OCI-LY7 (cell line): ENCODE measurements around the gene LAMA2. TPM values are rescaled to one million over a fixed set of nuclear protein-coding genes. Genes with fewer than 3 reads are reported as not detected.

ENCODE experiments used
- BruUV-seq: library from RNA; stranded (reverse); fragments of 400-500 nt; replicated peaks from 2 replicates; lab custom pipeline; 2021; lab: Mats Ljungman, UMichigan
- CTCF ChIA-PET: fragments of 300-600 bp; sonication (Branson Sonifier 250); formaldehyde crosslinking; loops from one replicate; lab custom pipeline; 2022; ENCODE audit warnings: antibody characterized with exemption; ENCODE audit not compliant: unreplicated experiment; lab: Charles Lee
- POLR2A ChIA-PET: fragments of 300-600 bp; sonication (Branson Sonifier 250); formaldehyde crosslinking; loops from one replicate; lab custom pipeline; 2022; ENCODE audit warnings: antibody characterized with exemption; lab: Charles Lee
- DNase-seq: peaks from one replicate; pipeline ENCODE4 v3.0.0-alpha.2; 2015; ENCODE audit warnings: low spot score
- H2AFZ ChIP-seq: fragments of 200-600 bp; sonication (generic), shearing (Covaris generic); 2 replicates; pipeline ENCODE4 v1.6.1; 2014; ENCODE audit warnings: mild to moderate bottlenecking, antibody characterized with exemption, low read length, moderate library complexity
- H3K27ac ChIP-seq: fragments of 200-600 bp; sonication (generic); 2 replicates; pipeline ENCODE4 v1.5.1; 2014; ENCODE audit warnings: mixed run types, low read depth, mild to moderate bottlenecking, moderate library complexity, low read length, inconsistent platforms; ENCODE audit not compliant: poor library complexity, severe bottlenecking
- H3K36me3 ChIP-seq: fragments of 200-600 bp; sonication (generic); 2 replicates; pipeline ENCODE4 v1.6.1; 2014; ENCODE audit warnings: mild to moderate bottlenecking, antibody characterized with exemption, low read length, moderate library complexity, mixed read lengths; ENCODE audit not compliant: insufficient read depth
- H3K4me1 ChIP-seq: fragments of 200-600 bp; sonication (generic); 2 replicates; pipeline ENCODE4 v1.5.1; 2014; ENCODE audit warnings: mild to moderate bottlenecking, low read length; ENCODE audit not compliant: insufficient read depth, poor library complexity, severe bottlenecking
- H3K4me2 ChIP-seq: fragments of 200-600 bp; sonication (generic); 2 replicates; pipeline ENCODE4 v1.6.1; 2014; ENCODE audit warnings: mild to moderate bottlenecking, low read length
- H3K4me3 ChIP-seq: fragments of 200-600 bp; sonication (generic); 2 replicates; pipeline ENCODE4 v1.5.1; 2014; ENCODE audit warnings: mild to moderate bottlenecking, low read depth, low read length; ENCODE audit not compliant: poor library complexity, severe bottlenecking
- H3K79me2 ChIP-seq: fragments of 200-600 bp; sonication (generic); 2 replicates; pipeline ENCODE4 v1.6.1; 2016; ENCODE audit warnings: low read depth, mild to moderate bottlenecking, low read length, moderate library complexity, mixed read lengths; ENCODE audit not compliant: insufficient read depth
- H3K9me2 ChIP-seq: fragments of 200-600 bp; sonication (generic); 2 replicates; pipeline ENCODE4 v1.6.1; 2016; ENCODE audit warnings: mild to moderate bottlenecking, low read length, mixed read lengths; ENCODE audit not compliant: insufficient read depth
- H3K9me3 ChIP-seq: fragments of 200-600 bp; sonication (generic); 2 replicates; pipeline ENCODE4 v1.6.1; 2014; ENCODE audit warnings: mild to moderate bottlenecking, mixed run types, low read length, mixed read lengths
- H4K20me1 ChIP-seq: fragments of 200-600 bp; sonication (generic); 2 replicates; pipeline ENCODE4 v1.6.1; 2014; ENCODE audit warnings: mild to moderate bottlenecking, antibody characterized with exemption, low read length, moderate library complexity, mixed read lengths; ENCODE audit not compliant: insufficient read depth
- CTCF ChIP-seq: fragments of 200-600 bp; sonication (generic); conservative IDR thresholded peaks from 2 replicates; pipeline ENCODE4 v1.5.1; 2014; ENCODE audit warnings: mild to moderate bottlenecking, antibody characterized with exemption, low read length, moderate library complexity, mixed read lengths
- EZH2phosphoT487 ChIP-seq: fragments of 200-600 bp; sonication (generic); IDR thresholded peaks from 2 replicates; pipeline ENCODE4 v1.6.1; 2018; ENCODE audit warnings: low read depth, borderline replicate concordance, mild to moderate bottlenecking, mixed run types, antibody characterized with exemption, low read length, moderate library complexity, mixed read lengths
- intact Hi-C: fragments of 100-400 bp; cut with micrococcal nuclease; formaldehyde crosslinking; loops from one replicate; pipeline ENCODE4 v1.10.0; 2022; ENCODE audit not compliant: unreplicated experiment
- total RNA-seq, 2 experiments: library from RNA; depleted of rRNA in 1 of 2; stranded (reverse); fragments of >200 nt in 1 of 2; shearing (Covaris generic) in 1 of 2; gene quantifications; 2 replicates each; pipeline ENCODE4 v1.2.3, GENCODE V29; 2014 to 2022

Gene LAMA2
- total RNA-seq, 2 experiments from 2014 or later: not detected

- ChIA-PET POLR2A (no interaction called here), CTCF (no interaction called here)
- Histone ChIP-seq H3K4me2 (no peak overlapping the region), H3K9me2 (no peaks in the 10 kb centered on the region), H3K36me3 (no peaks in the 10 kb centered on the region), H3K4me1 (no peaks in the 10 kb centered on the region), H3K9me3 (no peaks in the 10 kb centered on the region), H2AFZ (no peak overlapping the region), H3K27ac (no peak overlapping the region), H3K79me2 (no peaks in the 10 kb centered on the region), H3K4me3 (no peak overlapping the region), H4K20me1 (no peaks in the 10 kb centered on the region)
- intact Hi-C loops: no loop called here
- DNase-seq: no peak
- BruUV-seq: no TSS peak
- TF ChIP-seq CTCF (no peak), EZH2phosphoT487 (no peak)
Measured at GRCh38 chr6:128929869-128930268, 46.9 kb downstream of the LAMA2 start.

- Histone ChIP-seq H3K4me1 (no peaks in the 10 kb centered on the region), H3K9me3 (no peaks in the 10 kb centered on the region), H3K27ac (no peak overlapping the region), H3K4me2 (no peak overlapping the region), H2AFZ (no peak overlapping the region), H3K4me3 (no peak overlapping the region), H3K36me3 (no peaks in the 10 kb centered on the region), H4K20me1 (no peaks in the 10 kb centered on the region), H3K9me2 (no peaks in the 10 kb centered on the region), H3K79me2 (no peaks in the 10 kb centered on the region)
- no peak for DNase-seq
- ChIA-PET POLR2A (no interaction called here), CTCF (no interaction called here)
- intact Hi-C loops: no loop called here
- no TSS peak for BruUV-seq
- TF ChIP-seq CTCF (no peak), EZH2phosphoT487 (no peak)
Measured at GRCh38 chr6:128930321-128930720, 47.4 kb downstream of the LAMA2 start.

- Histone ChIP-seq H3K4me1 (no peaks in the 10 kb centered on the region), H3K36me3 (no peaks in the 10 kb centered on the region), H3K79me2 (no peaks in the 10 kb centered on the region), H3K4me2 (no peak overlapping the region), H4K20me1 (no peaks in the 10 kb centered on the region), H3K27ac (no peak overlapping the region), H3K9me3 (no peaks in the 10 kb centered on the region), H3K4me3 (no peak overlapping the region), H3K9me2 (no peaks in the 10 kb centered on the region), H2AFZ (no peak overlapping the region)
- no TSS peak for BruUV-seq
- TF ChIP-seq EZH2phosphoT487: no peak
- no peak for TF ChIP-seq CTCF
- POLR2A ChIA-PET: no interaction called here
- intact Hi-C loops: no loop called here
- CTCF ChIA-PET: no interaction called here
- DNase-seq: no peak
Measured at GRCh38 chr6:128932061-128932460, 49.1 kb downstream of the LAMA2 start.
